NCI-H2107 (cell line): ENCODE measurements around the gene QKI.
"Not testable (repeated sequence)": the region's sequence is repeated elsewhere in the genome, so short reads cannot be mapped to it uniquely, and the experiment has no call there.

Experiments
- DNase-seq: peaks from one replicate; lab custom pipeline; 2025; lab: John Stamatoyannopoulos, UW

QKI gene

GRCh38 chr6:163414117-163414945 is at the start of gene QKI:
TSS of gene QKI (plus strand) at chr6:163414718. CDS start at chr6:163415194, 476 bp downstream.
- DNase-seq = peak; percentile 26

- DNase-seq = no peak
Observed at GRCh38 chr6:163366288-163366687, 48.2 kb upstream of the QKI start.

- DNase-seq = no peak
Observed at GRCh38 chr6:163367497-163368183, 46.9 kb upstream of the QKI start.

GRCh38 chr6:163369141-163369540 is 45.4 kb upstream of the QKI start:
- DNase-seq = no peak

DNA sequence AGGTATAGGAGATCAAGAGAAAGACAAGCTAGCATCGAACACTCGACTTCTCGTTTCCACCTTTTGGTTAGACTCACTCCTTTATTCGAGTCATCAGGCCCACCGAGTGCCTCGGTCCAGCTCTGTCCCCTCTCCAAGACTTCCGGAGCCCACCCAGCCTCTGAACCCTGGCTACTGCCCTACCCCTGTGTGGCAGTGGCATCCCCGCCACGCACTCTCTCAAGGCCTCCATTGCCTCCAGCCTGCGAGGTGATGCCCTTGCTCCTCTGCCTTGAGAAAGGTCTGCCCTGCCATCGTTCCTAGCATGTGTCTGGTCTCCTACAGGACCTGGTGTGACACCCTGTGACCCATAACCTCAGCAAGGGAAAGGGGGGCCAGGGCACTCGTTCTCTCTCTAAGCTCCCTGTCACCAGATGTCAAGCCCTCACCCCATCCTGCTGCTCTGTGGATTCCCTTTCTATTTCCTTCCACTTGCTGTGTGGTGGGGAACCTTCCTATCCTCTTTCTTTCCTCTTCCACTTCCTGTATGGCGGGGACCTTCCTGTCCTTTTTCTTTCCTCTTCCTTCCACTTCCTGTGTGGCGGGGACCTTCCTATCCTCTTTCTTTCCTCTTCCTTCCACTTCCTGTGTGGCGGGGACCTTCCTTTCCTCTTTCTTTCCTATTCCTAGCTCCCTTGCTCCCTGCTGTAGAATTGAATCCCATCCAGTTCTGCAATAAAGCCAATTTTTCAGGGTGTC is 44.7 kb upstream of the QKI start:
- DNase-seq = no peak

DNA sequence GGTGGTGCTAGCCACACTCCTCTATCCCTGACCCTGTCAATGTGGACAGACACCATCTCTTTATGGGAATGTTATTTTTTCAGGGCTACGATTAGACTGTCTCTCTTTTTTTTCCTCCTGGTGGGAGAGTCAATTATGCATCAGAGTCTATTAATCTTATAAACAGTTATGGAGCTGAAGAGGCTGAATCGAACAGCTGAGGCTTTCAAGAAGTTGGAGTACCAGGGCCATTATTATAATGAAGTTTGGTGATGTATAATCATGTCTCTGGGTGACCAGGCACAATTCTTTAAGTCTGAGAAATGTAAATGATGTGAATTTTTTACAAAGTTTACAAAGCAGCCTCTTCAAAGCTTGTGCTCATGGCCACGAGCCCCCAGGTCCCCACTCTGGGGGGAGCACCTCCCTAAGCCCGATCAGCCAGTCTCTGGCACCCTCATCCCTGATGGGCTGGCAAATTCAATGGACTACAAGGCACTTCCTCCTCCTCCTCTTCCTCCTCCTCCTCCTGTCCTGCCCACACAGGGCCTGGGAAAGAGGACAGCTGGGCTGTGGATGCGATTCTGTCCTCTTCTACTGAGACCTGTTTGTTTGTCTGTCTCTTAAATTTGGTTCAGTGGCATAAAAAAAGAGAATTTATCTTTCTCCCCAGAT is 43.9 kb upstream of the QKI start:
- DNase-seq = no peak

DNA sequence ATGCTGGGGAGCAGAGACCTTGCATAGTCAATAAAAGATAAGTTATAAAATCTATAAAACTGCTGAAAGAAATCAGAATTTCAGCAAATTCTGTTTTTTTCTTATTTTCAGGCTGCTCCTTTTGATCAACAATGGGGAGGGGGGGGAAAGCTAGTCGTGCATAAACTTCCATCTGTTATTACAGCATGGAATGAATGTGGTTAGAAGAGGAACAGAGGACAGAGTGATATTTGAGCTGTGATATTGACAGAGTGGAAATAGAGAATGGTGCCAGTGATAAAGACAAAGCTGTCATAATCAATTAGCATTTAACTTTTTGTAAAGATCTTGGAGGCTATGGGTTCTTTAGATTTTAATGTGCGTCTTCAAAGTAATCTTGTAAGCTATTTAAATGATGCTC is 43.4 kb upstream of the QKI start:
- DNase-seq = no peak

DNA sequence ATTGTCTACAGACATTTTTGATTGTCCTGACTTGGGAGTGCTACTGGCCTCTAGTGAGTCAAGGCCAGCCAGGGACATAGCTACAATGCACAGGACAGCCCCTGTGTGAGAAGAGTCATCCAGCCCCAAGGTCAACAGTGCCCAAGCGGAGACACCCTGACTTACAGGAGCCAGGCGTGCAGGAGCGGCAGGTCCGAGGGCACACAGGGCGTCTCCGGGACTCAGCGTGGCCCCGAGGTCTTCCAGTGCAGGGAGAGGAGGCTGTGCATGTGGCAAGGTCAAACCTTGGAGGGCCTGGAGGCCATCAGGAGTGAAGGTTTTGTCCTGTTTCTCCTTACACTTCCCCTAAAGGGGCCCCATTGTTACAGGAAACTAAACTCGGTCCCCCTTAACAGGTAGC is 41.3 kb upstream of the QKI start:
- no peak for DNase-seq

GRCh38 chr6:163375361-163375760 is 39.2 kb upstream of the QKI start:
- DNase-seq = no peak

- DNase-seq = no peak
Observed at GRCh38 chr6:163376187-163376586, 38.3 kb upstream of the QKI start.

GRCh38 chr6:163377561-163377960 is 37.0 kb upstream of the QKI start:
- no peak for DNase-seq

DNA sequence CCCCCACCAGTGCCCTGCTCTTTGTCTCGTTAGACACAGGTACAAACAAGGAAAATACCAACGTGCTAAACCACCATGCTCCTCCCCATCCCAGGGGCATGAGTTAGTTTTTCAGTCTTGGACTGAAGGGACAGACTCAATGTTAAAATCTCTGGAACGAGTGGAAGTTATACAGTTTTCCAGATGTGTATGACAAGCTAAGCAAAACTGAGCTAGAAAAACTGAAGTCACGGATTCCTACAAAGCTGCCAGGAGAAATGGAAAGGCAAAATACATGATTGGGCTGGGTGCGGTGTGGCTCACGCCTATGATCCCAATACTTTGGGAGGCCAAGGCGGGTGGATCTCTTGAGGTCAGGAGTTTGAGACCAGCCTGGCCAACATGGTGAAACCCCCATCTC is 34.3 kb upstream of the QKI start:
- no peak for DNase-seq

DNA sequence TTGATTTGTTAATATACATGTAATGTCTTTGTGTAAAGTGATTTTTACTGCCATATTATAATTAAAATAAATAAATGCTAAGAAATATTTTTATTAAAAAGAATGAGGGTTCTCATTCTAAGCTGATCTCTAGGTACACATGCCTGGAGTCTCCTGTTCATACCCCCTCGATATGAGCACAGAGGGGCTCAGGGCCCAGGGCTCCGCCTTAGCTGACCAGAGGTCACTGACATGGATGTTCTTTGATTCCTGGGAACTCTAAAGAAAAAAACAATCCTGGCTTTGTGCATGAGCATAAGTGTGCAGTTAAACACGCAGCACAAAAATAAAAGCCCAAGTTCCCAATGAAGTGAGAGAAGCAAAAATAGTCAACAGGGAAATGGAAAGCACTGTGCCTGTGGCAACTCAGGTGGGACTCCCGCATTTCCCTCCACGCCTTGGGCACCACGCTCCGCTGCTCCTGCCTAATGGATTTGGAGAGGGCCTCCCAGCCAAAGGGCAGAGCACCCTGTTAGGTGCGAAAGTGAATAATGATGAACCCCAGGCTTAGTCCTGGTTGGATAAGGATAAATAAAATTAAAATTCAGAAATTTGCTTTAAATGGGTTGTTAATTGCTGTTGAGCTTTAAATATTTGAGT is 33.3 kb upstream of the QKI start:
- no peak for DNase-seq

- DNase-seq = not testable (repeated sequence)
Observed at GRCh38 chr6:163383396-163383795, 31.1 kb upstream of the QKI start.

GRCh38 chr6:163383912-163384311 is 30.6 kb upstream of the QKI start:
- no peak for DNase-seq

DNA sequence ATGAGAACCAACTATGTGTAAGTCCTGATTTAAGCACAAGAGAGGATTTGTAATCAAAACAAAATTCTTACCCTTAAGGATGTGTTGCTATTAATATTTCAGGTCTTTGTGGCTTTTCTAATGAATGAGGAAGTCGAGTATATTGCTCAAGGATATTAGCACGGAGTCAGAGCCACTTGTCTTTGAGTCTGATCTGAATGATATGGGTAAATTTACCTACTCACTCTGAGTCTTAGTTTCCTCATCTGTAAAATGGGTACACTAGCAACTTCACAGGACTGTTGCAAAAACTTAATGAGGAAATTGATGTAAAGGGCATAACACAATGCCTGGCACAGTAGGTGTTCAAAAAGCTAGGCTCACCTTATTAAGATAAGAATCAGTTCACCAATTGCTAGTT is 30.0 kb upstream of the QKI start:
- DNase-seq = no peak

- DNase-seq = not testable (repeated sequence)
Observed at GRCh38 chr6:163385503-163385902, 29.0 kb upstream of the QKI start.

- DNase-seq = no peak
Observed at GRCh38 chr6:163386329-163386908, 28.1 kb upstream of the QKI start.

GRCh38 chr6:163387317-163387716 is 27.2 kb upstream of the QKI start:
- no peak for DNase-seq

- DNase-seq = no peak
Observed at GRCh38 chr6:163389354-163389753, 25.2 kb upstream of the QKI start.

- no peak for DNase-seq
Observed at GRCh38 chr6:163390770-163391169, 23.7 kb upstream of the QKI start.
